Transverse colon (tissue), 4 donors: ENCODE measurements around the gene IQCK. TPM values are rescaled to one million over a fixed set of nuclear protein-coding genes. Genes with fewer than 3 reads are reported as not detected.

ENCODE experiments used
- DNase-seq: peaks from one replicate; pipeline ENCODE4 v3.0.0-alpha.2; 2019
- H3K27ac ChIP-seq, 4 donors: fragments of 200-600 bp; sonication (generic); 2 replicates each; pipeline ENCODE4 v1.5.1; 2016 to 2018; ENCODE audit warnings: inconsistent platforms in 4 of 4
- H3K27me3 ChIP-seq: fragments of 200-600 bp; sonication (generic); 2 replicates; pipeline ENCODE4 v1.5.1; 2017; ENCODE audit warnings: inconsistent platforms
- H3K36me3 ChIP-seq, 4 donors: fragments of 200-600 bp; sonication (generic); 2 replicates each; pipeline ENCODE4 v1.5.1; 2017 to 2019; ENCODE audit warnings: inconsistent platforms in 4 of 4
- H3K4me1 ChIP-seq, 4 donors: fragments of 200-600 bp; sonication (generic); 2 replicates each; pipeline ENCODE4 v1.5.1; 2017 to 2020; ENCODE audit warnings: inconsistent platforms in 4 of 4
- H3K4me3 ChIP-seq, 4 donors: fragments of 200-600 bp; sonication (generic); 1 replicate in 1 of 4; 2 replicates in 3 of 4; pipeline versions ENCODE4 v1.5.1 to v1.6.1; 2017 to 2019; ENCODE audit warnings: inconsistent platforms in 4 of 4
- H3K9me3 ChIP-seq, 2 donors: fragments of 200-600 bp; sonication (generic); 2 replicates each; pipeline ENCODE4 v1.5.1; 2017 to 2019; ENCODE audit warnings: inconsistent platforms in 2 of 2
- EP300 ChIP-seq: sonication (generic); formaldehyde crosslinking; IDR thresholded peaks from one replicate; pipeline ENCODE4 v1.6.1; 2017; ENCODE audit warnings: antibody characterized with exemption, low read depth
- POLR2A ChIP-seq: fragments of 450-650 bp; IDR thresholded peaks from one replicate; pipeline ENCODE4 v1.6.1; 2016; ENCODE audit warnings: antibody characterized with exemption, mild to moderate bottlenecking, moderate library complexity
- POLR2AphosphoS5 ChIP-seq, 3 donors: sonication (generic); formaldehyde crosslinking; IDR thresholded peaks; one replicate each; pipeline ENCODE4 v1.6.1; 2016; ENCODE audit warnings: antibody characterized with exemption in 3 of 3
- WGBS, 2 donors: methylation state at CpG; one replicate each; pipeline ENCODE4 v1.1.5; 2018; ENCODE audit warnings: low coverage in 1 of 2; 5-methylcytosine and 5-hydroxymethylcytosine counted together
- in situ Hi-C, 4 donors: fragments of 200-750 bp; cut with MboI; loops; one replicate each; pipeline versions ENCODE4 v1.15.0 to v1.15.1; 2017; ENCODE audit warnings: low sequenced_read_pairs in 3 of 4, low pct_ligation_motif_present in 1 of 4, low pct_unique_long_range_greater_than_20kb in 1 of 4
- intact Hi-C: fragments of 100-400 bp; cut with DNase I; formaldehyde crosslinking; loops from one replicate; pipeline ENCODE4 v1.15.1; 2023; ENCODE audit warnings: low total_unique reads
- total RNA-seq, 4 donors: library from RNA; depleted of rRNA; stranded (reverse); fragments of >200 nt; gene quantifications; one replicate each; pipeline ENCODE4 v1.1.0, GENCODE V29; 2016
- TF ChIP-seq, protein P1 (sequence below), 5 experiments: fragments of 200-600 bp in 3 of 5; fragments of 450-650 bp in 2 of 5; sonication (generic) in 3 of 5; IDR thresholded peaks; 1 replicate in 2 of 5; 2 replicates in 3 of 5; pipeline ENCODE4 v1.5.1; 2016 to 2017; ENCODE audit warnings: antibody characterized with exemption in 5 of 5, inconsistent platforms in 3 of 5, mild to moderate bottlenecking in 2 of 5, moderate library complexity in 1 of 5

The IQCK gene
- total RNA-seq, 4 donors from 2014 or later, result 8.3 to 18.2 (median 12.7) TPM

DNA sequence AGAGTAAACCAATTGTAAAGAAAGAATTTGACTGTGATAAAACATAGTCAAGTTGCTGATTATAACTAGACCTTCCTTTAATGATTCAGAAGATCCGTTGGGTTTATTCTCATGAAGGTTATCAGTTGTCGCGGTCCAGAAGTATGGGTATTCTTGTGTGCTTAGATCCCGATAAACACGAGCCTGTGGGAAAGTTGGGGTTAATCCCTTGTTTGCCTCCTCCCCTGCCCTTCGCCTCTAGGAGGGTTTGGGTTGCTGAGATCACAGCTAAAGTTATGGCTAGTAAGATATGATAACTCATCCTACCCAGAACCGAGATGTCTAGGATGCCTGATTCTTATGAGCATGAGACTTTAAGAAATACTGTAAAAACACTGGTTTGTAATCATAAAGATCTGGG, 99.8 kb downstream of the IQCK start:
- 86% methylated on average over 7 of the region's 7 CpGs for WGBS, 2 donors

DNA sequence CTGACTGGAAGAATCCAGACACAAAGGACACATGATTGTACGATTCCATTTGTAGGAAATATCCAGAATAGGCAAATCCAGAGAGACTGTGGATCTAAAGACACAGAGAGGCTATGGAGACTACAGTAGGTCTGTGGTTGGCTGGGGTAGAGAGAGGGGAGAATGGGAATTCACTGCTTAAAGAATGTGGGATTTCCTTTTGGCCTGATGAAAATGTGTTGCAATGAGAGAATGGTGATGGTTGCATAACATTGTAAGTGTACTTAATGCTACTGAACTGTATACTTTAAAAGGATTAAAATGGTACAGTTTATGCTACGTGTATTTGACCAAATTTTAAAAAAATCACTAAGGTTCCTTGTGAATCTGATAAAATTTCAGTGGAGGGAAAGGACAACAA, 104.5 kb downstream of the IQCK start:
- 69 to 88% methylated on average over 2 of the region's 2 CpGs for WGBS, 2 donors
- H3K36me3 ChIP-seq, result no peaks in the 10 kb centered on the region
- in situ Hi-C loops, result no loop called here
- H3K4me3 ChIP-seq, result no peak overlapping the region
- DNase-seq, result no peak
- H3K4me1 ChIP-seq, result no peaks in the 10 kb centered on the region
- no peaks in the 10 kb centered on the region for H3K27me3 ChIP-seq
- TF ChIP-seq, protein P1, sequence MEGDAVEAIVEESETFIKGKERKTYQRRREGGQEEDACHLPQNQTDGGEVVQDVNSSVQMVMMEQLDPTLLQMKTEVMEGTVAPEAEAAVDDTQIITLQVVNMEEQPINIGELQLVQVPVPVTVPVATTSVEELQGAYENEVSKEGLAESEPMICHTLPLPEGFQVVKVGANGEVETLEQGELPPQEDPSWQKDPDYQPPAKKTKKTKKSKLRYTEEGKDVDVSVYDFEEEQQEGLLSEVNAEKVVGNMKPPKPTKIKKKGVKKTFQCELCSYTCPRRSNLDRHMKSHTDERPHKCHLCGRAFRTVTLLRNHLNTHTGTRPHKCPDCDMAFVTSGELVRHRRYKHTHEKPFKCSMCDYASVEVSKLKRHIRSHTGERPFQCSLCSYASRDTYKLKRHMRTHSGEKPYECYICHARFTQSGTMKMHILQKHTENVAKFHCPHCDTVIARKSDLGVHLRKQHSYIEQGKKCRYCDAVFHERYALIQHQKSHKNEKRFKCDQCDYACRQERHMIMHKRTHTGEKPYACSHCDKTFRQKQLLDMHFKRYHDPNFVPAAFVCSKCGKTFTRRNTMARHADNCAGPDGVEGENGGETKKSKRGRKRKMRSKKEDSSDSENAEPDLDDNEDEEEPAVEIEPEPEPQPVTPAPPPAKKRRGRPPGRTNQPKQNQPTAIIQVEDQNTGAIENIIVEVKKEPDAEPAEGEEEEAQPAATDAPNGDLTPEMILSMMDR (IDR thresholded peaks at IDR 0.05), result no peak
- TF ChIP-seq POLR2AphosphoS5 (IDR thresholded peaks at IDR 0.05), result no peak
- no peak for TF ChIP-seq EP300
- no peak for TF ChIP-seq POLR2A
- intact Hi-C loops, result no loop called here
- no peaks in the 10 kb centered on the region for H3K9me3 ChIP-seq
- no peak overlapping the region for H3K27ac ChIP-seq

More for the DNA sequence above, 99.8 kb downstream of the IQCK start:
- in situ Hi-C loops, result no loop called here
- no peaks in the 10 kb centered on the region for H3K36me3 ChIP-seq
- no peak for DNase-seq
- no peak overlapping the region for H3K4me3 ChIP-seq
- H3K9me3 ChIP-seq, result no peaks in the 10 kb centered on the region
- TF ChIP-seq, protein P1 (IDR thresholded peaks at IDR 0.05), result no peak
- TF ChIP-seq EP300, result no peak
- TF ChIP-seq POLR2AphosphoS5 (IDR thresholded peaks at IDR 0.05), result no peak
- TF ChIP-seq POLR2A, result no peak
- no peaks in the 10 kb centered on the region for H3K4me1 ChIP-seq
- H3K27me3 ChIP-seq, result no peaks in the 10 kb centered on the region
- intact Hi-C loops, result no loop called here
- H3K27ac ChIP-seq, result no peak overlapping the region

DNA sequence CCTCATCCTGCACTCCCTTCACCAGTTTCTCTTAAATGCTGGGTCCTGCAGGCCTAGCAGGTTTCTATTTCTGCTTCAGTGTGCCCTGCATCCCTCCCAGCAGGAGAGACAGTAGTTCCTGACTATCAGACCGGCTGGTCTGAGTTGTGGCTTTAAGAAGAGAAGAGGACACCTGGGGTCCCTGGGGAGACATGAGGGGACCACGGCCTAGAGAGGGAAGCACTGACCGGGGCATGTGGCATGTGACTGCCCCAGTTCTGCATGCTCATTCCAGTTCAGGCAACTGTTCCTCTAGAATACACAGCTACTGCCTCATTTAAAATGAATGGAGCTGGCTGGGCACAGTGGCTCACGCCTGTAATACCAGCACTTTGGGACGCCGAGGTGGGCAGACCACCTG, 105.3 kb downstream of the IQCK start:
- Histone ChIP-seq H3K4me3 (no peak overlapping the region), H3K27me3 (no peaks in the 10 kb centered on the region), H3K4me1 (no peaks in the 10 kb centered on the region), H3K27ac (no peak overlapping the region), H3K36me3 (no peaks in the 10 kb centered on the region), H3K9me3 (no peaks in the 10 kb centered on the region)
- TF ChIP-seq EP300, result no peak
- no peak for TF ChIP-seq POLR2AphosphoS5 (IDR thresholded peaks at IDR 0.05)
- TF ChIP-seq POLR2A, result no peak
- TF ChIP-seq, protein P1 (IDR thresholded peaks at IDR 0.05), result no peak
- no peak for DNase-seq
- intact Hi-C loops (no loop called here), in situ Hi-C loops (no loop called here)
- 57 to 83% methylated on average over 3 to 6 of the region's 6 CpGs for WGBS, 2 donors

DNA sequence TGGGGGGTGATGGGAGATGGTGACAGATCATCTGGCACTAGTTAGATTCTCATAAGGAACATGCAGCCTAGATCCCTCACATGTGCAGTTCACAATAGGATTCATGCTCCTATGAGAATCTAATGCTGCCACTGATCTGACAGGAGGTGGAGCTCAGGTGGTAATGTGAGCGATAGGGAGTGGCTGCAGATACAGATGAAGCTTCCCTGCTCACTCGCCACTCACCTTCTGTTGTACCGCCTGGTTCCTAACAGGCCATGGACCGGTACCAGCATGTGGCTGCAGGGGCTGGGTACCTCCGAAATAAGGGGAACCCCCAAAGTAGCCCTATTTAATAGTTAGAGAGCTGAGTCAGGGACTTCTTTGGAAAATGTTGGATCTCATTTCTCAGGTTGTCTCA, 106.1 kb downstream of the IQCK start:
- no peak overlapping the region for H3K4me3 ChIP-seq
- no peaks in the 10 kb centered on the region for H3K4me1 ChIP-seq
- TF ChIP-seq EP300 (no peak), POLR2AphosphoS5 (IDR thresholded peaks at IDR 0.05) (no peak), POLR2A (no peak)
- TF ChIP-seq, protein P1 (IDR thresholded peaks at IDR 0.05), result no peak
- no peaks in the 10 kb centered on the region for H3K9me3 ChIP-seq
- no peaks in the 10 kb centered on the region for H3K27me3 ChIP-seq
- H3K27ac ChIP-seq, result no peak overlapping the region
- in situ Hi-C loops (no loop called here), intact Hi-C loops (no loop called here)
- no peaks in the 10 kb centered on the region for H3K36me3 ChIP-seq
- WGBS, 2 donors, result 94% methylated on average over 5 of the region's 5 CpGs; no CpG with 5 or more reads in 1 of the 2 donors
- DNase-seq, result no peak
